ACC112 (cell line): ENCODE data around the gene IER5.

Experiments used
- H2AFZ ChIP-seq: fragments of 200-600 bp; sonication (generic); one replicate; pipeline ENCODE4 v1.6.0; 2017; ENCODE audit warnings: antibody characterized with exemption, low read length; ENCODE audit not compliant: unreplicated experiment
- H3K27ac ChIP-seq: fragments of 200-600 bp; sonication (generic); 2 replicates; pipeline ENCODE4 v1.5.1; 2014; ENCODE audit warnings: low read depth, mild to moderate bottlenecking, antibody characterized with exemption, low read length, moderate library complexity
- H3K27me3 ChIP-seq: fragments of 200-600 bp; sonication (generic); 2 replicates; pipeline ENCODE4 v1.6.1; 2014; ENCODE audit warnings: mild to moderate bottlenecking, antibody characterized with exemption, low read length, moderate library complexity, mixed read lengths; ENCODE audit not compliant: insufficient read depth
- H3K36me3 ChIP-seq: fragments of 200-600 bp; sonication (generic); 2 replicates; pipeline ENCODE4 v1.6.1; 2016; ENCODE audit warnings: mild to moderate bottlenecking, antibody characterized with exemption, low read length, moderate library complexity, mixed read lengths; ENCODE audit not compliant: insufficient read depth
- H3K4me1 ChIP-seq: fragments of 200-600 bp; sonication (generic); one replicate; pipeline ENCODE4 v1.6.1; 2016; ENCODE audit warnings: low read length, mixed read lengths; ENCODE audit not compliant: insufficient read depth, unreplicated experiment, control insufficient read depth
- H3K4me3 ChIP-seq: fragments of 200-600 bp; sonication (generic); 2 replicates; pipeline ENCODE4 v1.5.1; 2014; ENCODE audit warnings: mild to moderate bottlenecking, low read depth, low read length
- H3K79me2 ChIP-seq: fragments of 200-600 bp; sonication (generic); one replicate; pipeline ENCODE4 v1.6.0; 2016; ENCODE audit warnings: low read length; ENCODE audit not compliant: control insufficient read depth, unreplicated experiment, insufficient read depth

The IER5 gene

DNA sequence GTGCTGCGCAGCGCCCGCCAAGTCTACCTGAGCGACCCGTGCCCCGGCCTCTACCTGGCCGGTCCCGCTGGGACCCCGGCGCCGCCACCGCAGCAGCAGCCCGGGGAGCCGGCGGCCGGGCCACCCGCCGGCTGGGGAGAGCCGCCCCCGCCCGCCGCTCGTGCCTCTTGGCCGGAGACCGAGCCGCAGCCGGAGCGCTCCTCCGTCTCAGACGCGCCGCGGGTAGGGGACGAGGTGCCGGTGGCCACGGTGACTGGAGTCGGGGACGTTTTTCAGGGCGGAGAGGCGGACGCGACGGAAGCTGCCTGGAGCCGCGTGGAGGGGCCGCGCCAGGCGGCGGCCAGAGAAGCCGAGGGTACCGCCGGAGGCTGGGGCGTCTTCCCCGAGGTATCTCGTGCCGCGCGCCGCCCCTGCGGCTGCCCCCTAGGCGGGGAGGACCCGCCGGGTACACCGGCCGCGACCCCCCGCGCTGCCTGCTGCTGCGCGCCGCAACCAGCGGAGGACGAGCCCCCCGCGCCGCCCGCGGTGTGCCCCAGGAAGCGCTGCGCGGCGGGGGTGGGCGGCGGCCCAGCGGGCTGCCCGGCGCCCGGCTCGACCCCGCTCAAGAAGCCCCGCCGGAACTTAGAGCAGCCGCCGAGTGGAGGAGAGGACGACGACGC is 646 bp downstream of the IER5 start:
- no peak overlapping the region for H2AFZ ChIP-seq
- H3K27me3 ChIP-seq, result no peaks in the 10 kb centered on the region
- H3K27ac ChIP-seq, result peak overlapping the region; percentile 68
- peak overlapping the region; percentile 98 for H3K4me3 ChIP-seq
- H3K4me1 ChIP-seq, result peaks cover 41% of the 10 kb centered on the region
- peaks cover 30% of the 10 kb centered on the region for H3K36me3 ChIP-seq
- peaks cover 59% of the 10 kb centered on the region for H3K79me2 ChIP-seq

DNA sequence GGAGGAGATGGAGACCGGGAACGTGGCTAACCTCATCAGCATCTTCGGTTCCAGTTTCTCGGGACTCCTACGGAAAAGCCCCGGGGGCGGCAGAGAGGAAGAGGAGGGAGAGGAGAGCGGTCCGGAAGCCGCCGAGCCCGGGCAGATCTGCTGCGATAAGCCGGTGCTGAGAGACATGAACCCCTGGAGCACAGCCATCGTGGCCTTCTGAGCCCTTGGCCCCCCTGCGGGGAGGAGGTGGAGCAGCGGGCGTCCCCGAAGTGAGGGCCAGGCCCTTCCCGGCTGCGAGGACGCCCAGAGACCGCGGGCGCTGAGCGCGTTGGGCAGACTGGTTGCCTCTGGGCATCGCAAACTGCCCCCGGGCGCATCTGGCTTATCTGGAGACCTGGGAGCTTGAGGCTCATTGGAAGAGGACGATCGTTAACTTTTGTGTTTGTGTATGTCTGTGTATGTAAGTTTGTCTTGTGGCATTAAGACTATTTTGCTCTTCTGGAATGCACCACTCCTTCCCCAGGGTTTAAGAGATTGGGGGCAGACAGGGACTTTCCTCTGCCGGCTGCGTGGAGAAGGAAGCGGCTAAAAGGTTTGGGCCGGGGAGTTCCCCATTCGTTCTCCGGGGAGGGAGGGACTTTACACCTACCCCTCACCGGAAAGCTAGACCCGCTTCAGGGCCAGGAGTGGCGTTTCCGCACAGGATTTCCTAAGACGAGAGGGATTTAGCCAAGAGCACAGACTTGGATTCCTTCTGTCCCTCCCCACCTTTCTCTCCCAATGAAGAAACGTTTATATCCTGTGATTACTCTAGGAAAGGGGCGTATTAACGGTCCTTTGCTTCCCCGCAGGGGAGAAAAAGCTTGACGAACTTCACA is 1.4 kb downstream of the IER5 start:
- Histone ChIP-seq H3K4me3 (peak overlapping the region; percentile 98), H3K79me2 (peaks cover 59% of the 10 kb centered on the region), H3K36me3 (peaks cover 30% of the 10 kb centered on the region), H3K4me1 (peaks cover 49% of the 10 kb centered on the region), H3K27ac (peak overlapping the region; percentile 68), H2AFZ (no peak overlapping the region), H3K27me3 (no peaks in the 10 kb centered on the region)

DNA sequence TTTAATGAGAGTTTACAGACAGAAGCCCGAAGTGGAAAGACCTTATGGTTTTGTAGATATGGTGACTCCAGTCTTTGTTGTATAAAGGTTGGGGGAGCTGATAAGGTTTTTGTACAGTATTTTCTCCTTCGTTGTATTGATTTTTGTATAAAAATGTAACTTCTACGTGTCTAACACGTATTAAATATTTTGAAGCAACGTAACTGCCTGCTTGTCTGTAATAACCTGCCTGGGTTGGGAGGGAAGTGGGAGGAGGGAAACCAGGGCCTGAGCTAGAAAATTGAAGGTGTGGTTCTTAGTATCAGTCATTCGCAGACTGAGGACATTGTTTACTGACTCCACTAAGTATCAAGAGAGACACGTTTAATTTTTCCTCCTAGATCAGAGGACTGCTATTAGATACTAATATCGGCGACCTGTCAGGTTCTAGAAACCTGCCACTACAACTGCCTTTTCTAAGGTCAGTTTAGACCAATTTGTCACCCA is 2.2 kb downstream of the IER5 start:
- no peaks in the 10 kb centered on the region for H3K27me3 ChIP-seq
- peak overlapping the region; percentile 68 for H3K27ac ChIP-seq
- peaks cover 59% of the 10 kb centered on the region for H3K79me2 ChIP-seq
- peaks cover 30% of the 10 kb centered on the region for H3K36me3 ChIP-seq
- peaks cover 57% of the 10 kb centered on the region for H3K4me1 ChIP-seq
- peak overlapping the region; percentile 98 for H3K4me3 ChIP-seq
- H2AFZ ChIP-seq, result no peak overlapping the region

DNA sequence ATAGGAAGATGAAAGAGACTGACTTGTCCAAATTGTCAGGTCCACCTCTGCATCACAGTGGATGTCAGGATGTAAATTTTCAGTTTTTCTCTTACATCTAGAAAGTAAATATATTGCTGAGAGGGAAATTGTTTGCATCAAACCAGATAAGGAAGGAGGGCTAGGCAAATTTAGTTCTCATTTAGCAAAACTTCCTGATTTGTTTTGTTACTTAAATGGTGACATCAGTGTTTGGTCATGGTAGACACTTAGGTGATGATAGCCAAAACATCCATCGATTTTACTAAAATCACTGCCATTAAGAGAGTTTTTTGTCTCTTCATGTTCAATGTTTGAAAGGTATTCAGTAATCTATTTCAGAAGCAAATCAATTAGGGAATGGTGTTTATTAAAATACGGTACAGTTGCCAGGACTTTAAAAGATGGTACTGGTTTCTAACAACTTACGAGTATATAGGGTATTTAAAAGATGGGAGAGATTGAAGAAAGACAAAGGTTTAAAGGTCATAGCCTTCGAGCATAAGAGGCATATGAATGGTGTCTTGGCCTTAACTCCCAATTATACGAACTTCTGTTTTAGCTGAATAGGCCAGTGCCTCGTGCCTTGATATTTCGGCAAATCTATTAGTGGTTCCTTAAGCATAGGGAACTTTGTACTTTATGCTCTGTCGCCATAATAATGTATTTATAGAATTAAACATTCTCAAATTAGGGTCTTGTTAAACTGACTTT is 3.0 kb downstream of the IER5 start:
- H3K4me3 ChIP-seq, result peak overlapping the region; percentile 98

DNA sequence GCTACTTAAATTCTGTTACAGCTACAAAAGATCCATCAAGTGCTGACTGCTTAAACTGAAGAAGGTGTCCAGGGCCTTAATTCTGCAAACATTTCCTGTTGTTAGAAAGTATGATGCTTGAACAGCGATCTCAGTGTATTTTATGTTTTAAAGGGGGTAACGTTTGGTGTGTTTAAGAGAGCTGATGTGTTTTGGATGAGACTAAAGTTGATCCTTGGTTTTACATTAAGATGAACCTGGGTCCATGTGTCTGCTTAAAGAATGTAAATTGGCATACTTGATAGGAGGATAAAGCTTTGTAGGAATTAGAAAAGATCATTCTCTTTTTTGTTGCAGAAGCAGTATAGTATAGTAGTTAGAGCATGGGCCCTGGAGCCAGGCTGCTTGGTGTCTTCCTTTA is 3.6 kb downstream of the IER5 start:
- Histone ChIP-seq H3K27me3 (no peaks in the 10 kb centered on the region), H3K4me1 (peaks cover 67% of the 10 kb centered on the region), H3K79me2 (peaks cover 59% of the 10 kb centered on the region), H3K27ac (peak overlapping the region; percentile 18; the same call in 1 of the 2 replicates), H3K36me3 (peaks cover 30% of the 10 kb centered on the region), H3K4me3 (peak overlapping the region; percentile 98), H2AFZ (no peak overlapping the region)

More for the DNA sequence above, 3.0 kb downstream of the IER5 start:
- peaks cover 30% of the 10 kb centered on the region for H3K36me3 ChIP-seq
- no peak overlapping the region for H2AFZ ChIP-seq
- peak overlapping the region; percentile 68 for H3K27ac ChIP-seq
- H3K27me3 ChIP-seq, result no peaks in the 10 kb centered on the region
- H3K79me2 ChIP-seq, result peaks cover 59% of the 10 kb centered on the region
- H3K4me1 ChIP-seq, result peaks cover 64% of the 10 kb centered on the region

DNA sequence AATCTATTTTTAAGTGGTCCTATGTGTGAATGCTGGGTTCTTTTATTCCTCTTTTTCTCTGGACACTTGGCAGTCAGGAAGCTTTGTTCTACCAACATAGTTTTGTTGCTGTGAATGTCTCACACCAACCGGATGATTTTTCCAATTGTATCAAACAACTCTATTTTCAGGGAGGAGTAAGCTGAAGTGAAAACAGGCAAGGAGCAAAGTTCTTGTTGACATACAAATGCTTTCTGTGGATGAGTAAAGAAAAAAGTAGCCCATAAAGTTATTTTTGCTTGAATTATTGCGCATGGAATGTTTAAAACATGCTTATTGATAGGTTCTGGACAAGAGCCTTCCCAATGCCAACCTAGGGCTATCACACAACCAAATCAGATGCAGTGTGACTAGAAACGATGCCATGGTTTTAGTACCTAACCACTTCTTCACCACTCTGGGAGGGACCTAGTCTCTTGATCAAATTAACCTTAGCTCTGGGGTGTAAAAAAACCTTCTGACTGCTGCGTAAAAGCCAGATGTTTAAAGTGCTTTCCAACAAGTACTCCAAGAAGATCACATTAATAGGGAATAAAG is 4.5 kb downstream of the IER5 start:
- Histone ChIP-seq H3K36me3 (peaks cover 30% of the 10 kb centered on the region), H3K4me3 (peak overlapping the region; percentile 59), H3K79me2 (peaks cover 54% of the 10 kb centered on the region), H3K4me1 (peaks cover 67% of the 10 kb centered on the region), H2AFZ (no peak overlapping the region), H3K27ac (peak overlapping the region; percentile 34), H3K27me3 (no peaks in the 10 kb centered on the region)

DNA sequence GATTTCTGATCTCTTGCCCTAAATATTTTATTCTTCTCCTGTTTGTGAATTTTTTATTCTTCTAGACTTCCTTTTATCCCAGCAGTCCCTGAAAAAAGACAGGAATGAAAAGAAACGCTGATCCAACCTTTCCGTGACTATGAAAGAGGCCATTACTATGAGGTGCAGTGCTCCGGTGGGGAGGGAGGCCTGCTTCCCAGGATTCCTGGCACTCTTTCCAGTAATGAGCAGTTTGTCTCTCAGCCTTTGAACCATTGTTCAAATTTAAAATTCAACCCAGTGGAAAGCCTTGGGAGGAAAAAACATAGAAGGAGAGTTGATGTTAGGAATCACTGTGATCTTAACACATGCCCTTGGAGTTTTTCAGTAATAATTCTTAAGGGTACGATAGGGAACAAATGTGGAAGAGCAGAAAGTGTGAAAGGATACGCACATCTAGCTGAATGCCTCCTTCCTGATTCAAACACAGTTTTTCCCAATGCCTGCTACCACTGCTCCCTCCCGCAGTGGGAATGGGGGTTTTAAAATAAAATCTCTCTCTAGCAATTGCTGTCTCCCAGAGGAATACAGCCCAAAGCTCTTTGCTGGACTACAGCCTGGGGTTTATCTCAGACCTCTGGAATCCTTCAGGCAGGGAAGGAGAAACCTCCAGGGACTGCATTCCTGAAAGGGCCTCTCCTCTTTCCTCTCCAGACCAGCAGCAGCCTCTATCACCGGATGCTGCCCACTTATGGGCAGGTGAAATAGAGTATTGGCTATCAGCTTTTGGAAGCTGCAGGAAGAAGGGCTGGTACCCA is 6.1 kb downstream of the IER5 start:
- H3K4me3 ChIP-seq, result peak overlapping the region; percentile 31; the same call in 1 of the 2 replicates
- peak overlapping the region; percentile 80 for H3K27ac ChIP-seq
- peaks cover 40% of the 10 kb centered on the region for H3K79me2 ChIP-seq
- no peak overlapping the region for H2AFZ ChIP-seq
- no peaks in the 10 kb centered on the region for H3K27me3 ChIP-seq
- peaks cover 76% of the 10 kb centered on the region for H3K4me1 ChIP-seq
- peaks cover 29% of the 10 kb centered on the region for H3K36me3 ChIP-seq

DNA sequence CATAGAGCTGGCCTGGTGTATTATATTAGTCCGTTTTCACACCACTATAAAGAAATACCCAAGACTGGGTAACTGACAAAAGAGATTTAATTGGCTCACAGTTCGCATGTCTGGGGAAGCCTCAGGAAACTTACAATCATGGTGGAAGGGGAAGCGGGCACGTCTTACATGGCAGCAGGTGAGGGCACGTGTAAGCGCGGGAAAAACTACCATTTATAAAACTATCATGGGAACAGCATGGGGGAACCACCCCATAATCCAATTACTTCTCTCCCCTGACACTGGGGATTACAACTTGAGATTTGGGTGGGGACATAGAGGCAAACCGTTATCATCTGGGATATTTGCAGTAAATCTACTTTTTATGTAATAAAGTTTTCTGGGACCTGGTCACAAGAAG is 6.8 kb downstream of the IER5 start:
- H3K27me3 ChIP-seq, result no peaks in the 10 kb centered on the region
- peak overlapping the region; percentile 80 for H3K27ac ChIP-seq
- H3K79me2 ChIP-seq, result peaks cover 33% of the 10 kb centered on the region
- no peak overlapping the region for H3K4me3 ChIP-seq
- peaks cover 22% of the 10 kb centered on the region for H3K36me3 ChIP-seq
- no peak overlapping the region for H2AFZ ChIP-seq
- H3K4me1 ChIP-seq, result peaks cover 83% of the 10 kb centered on the region

DNA sequence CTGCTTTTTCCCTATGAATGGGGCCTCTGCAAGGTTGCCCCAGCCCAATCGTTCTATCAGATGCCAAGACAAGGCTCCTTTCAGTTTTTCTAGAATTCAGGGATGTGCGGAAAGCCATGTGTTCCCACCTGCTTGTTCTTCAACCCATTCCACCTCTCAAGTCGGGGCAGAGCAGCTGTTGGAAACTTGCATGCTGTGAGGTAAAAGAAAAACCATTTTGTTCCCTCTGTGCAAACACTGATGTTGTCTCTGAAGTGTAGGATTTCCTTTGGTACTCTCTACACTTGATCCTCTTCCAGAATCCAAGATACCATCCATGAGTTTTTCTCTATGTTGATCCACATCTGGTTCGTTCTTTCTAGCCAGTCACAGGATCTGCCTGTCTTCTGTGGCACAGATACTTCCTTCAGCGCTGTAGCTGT is 7.3 kb downstream of the IER5 start:
- no peak overlapping the region for H2AFZ ChIP-seq
- H3K27me3 ChIP-seq, result no peaks in the 10 kb centered on the region
- peaks cover 18% of the 10 kb centered on the region for H3K36me3 ChIP-seq
- peaks cover 88% of the 10 kb centered on the region for H3K4me1 ChIP-seq
- peak overlapping the region; percentile 80 for H3K27ac ChIP-seq
- peaks cover 28% of the 10 kb centered on the region for H3K79me2 ChIP-seq
- peak overlapping the region; percentile 42; the same call in 1 of the 2 replicates for H3K4me3 ChIP-seq
